GM23338 (cell line): ENCODE results near the gene CTDNEP1.

Experiments
- CREB1 ChIP-seq: fragments of 250-450 bp; sonication (Bioruptor Pico); IDR thresholded peaks from 2 replicates; pipeline ENCODE4 v1.5.0; 2020; ENCODE audit warnings: low read depth, mild to moderate bottlenecking, moderate library complexity
- CTCF ChIP-seq, 2 experiments: fragments of 200-600 bp in 1 of 2; sonication (generic) in 1 of 2; conservative IDR thresholded peaks; 2 replicates each; pipeline versions ENCODE4 v1.5.1 to v1.6.1; 2016 to 2017; ENCODE audit warnings: antibody characterized with exemption in 2 of 2, low read depth in 2 of 2, mild to moderate bottlenecking in 2 of 2, moderate library complexity in 1 of 2
- EZH2 ChIP-seq: fragments of 200-600 bp; sonication (generic); IDR thresholded peaks from one replicate; pipeline ENCODE4 v1.8.0; 2017; ENCODE audit warnings: antibody characterized with exemption, mild to moderate bottlenecking, low read depth; ENCODE audit not compliant: unreplicated experiment
- EZH2phosphoT487 ChIP-seq: fragments of 200-600 bp; sonication (generic); IDR thresholded peaks from one replicate; pipeline ENCODE4 v1.8.1; 2018; ENCODE audit warnings: antibody characterized with exemption; ENCODE audit not compliant: unreplicated experiment
- JUNB ChIP-seq: IDR thresholded peaks from one replicate; pipeline ENCODE4 v1.6.1; 2016; ENCODE audit warnings: antibody characterized with exemption; ENCODE audit not compliant: unreplicated experiment
- POLR2AphosphoS5 ChIP-seq: IDR thresholded peaks from 2 replicates; pipeline ENCODE4 v1.6.1; 2016; ENCODE audit warnings: antibody characterized with exemption, low read depth
- REST ChIP-seq: IDR thresholded peaks from one replicate; pipeline ENCODE4 v1.6.1; 2018; ENCODE audit warnings: antibody characterized with exemption; ENCODE audit not compliant: unreplicated experiment
- ZNF114 ChIP-seq: fragments of 250-450 bp; sonication (Bioruptor Pico); IDR thresholded peaks from 2 replicates; pipeline ENCODE4 v1.5.0; 2020; ENCODE audit warnings: mild to moderate bottlenecking, moderate library complexity

GRCh38 chr17:7290685-7291084 is 39.2 kb upstream of the CTDNEP1 start:
- TF ChIP-seq CTCF (conservative IDR thresholded peaks at IDR 0.05; ENCODE audit: low read depth in 2 of 2): no peak
- TF ChIP-seq REST: no peak
- no peak for TF ChIP-seq EZH2phosphoT487
- TF ChIP-seq POLR2AphosphoS5: no peak
- TF ChIP-seq CREB1 (CRISPR knock-in tag): no peak
- TF ChIP-seq JUNB: no peak
- TF ChIP-seq EZH2: no peak
- no peak for TF ChIP-seq ZNF114 (CRISPR knock-in tag)
